Chondrocyte (in vitro differentiated cells): ENCODE measurements around the gene SMG6. TPM values are rescaled to one million over a fixed set of nuclear protein-coding genes. Genes with fewer than 3 reads are reported as not detected.

Experiments used
- DNase-seq: peaks from one replicate; pipeline ENCODE4 v3.0.0; 2021; ENCODE audit warnings: mixed read lengths, low spot score
- H3K27ac Mint-ChIP-seq: one replicate; pipeline ENCODE4 v1.8.0; 2021; ENCODE audit warnings: mild to moderate bottlenecking, moderate library complexity, mixed read lengths; ENCODE audit not compliant: unreplicated experiment
- H3K27me3 Mint-ChIP-seq: 2 replicates; pipeline ENCODE4 v1.8.0; 2021; ENCODE audit warnings: low read depth, mixed read lengths
- H3K36me3 Mint-ChIP-seq: 2 replicates; pipeline ENCODE4 v1.8.0; 2021; ENCODE audit warnings: low read depth, mixed read lengths
- H3K4me1 Mint-ChIP-seq: 2 replicates; pipeline ENCODE4 v1.8.0; 2021; ENCODE audit warnings: low read depth, mild to moderate bottlenecking, mixed read lengths
- H3K4me3 Mint-ChIP-seq: one replicate; pipeline ENCODE4 v1.8.0; 2021; ENCODE audit warnings: mild to moderate bottlenecking, moderate library complexity, mixed read lengths; ENCODE audit not compliant: unreplicated experiment
- H3K9me3 Mint-ChIP-seq: 2 replicates; pipeline ENCODE4 v1.8.0; 2021; ENCODE audit warnings: low read depth, mixed read lengths
- CTCF ChIP-seq: fragments of 200-600 bp; sonication (generic); IDR thresholded peaks from 2 replicates; pipeline ENCODE4 v1.5.0; 2021; ENCODE audit warnings: antibody characterized with exemption, mild to moderate bottlenecking, moderate library complexity
- total RNA-seq: library from RNA; stranded (reverse); gene quantifications from 3 replicates; pipeline ENCODE4 v1.2.1, GENCODE V29; 2021

The SMG6 gene
- total RNA-seq, 1 donor from 2014 or later, result 33.6 TPM

- no peak for TF ChIP-seq CTCF
- Mint-ChIP-seq H3K9me3 (no peaks in the 10 kb centered on the region), H3K27me3 (no peaks in the 10 kb centered on the region), H3K4me1 (peaks cover 27% of the 10 kb centered on the region), H3K27ac (peak overlapping the region; percentile 98), H3K36me3 (peaks cover 10% of the 10 kb centered on the region), H3K4me3 (peak overlapping the region; percentile 92)
- DNase-seq, result no peak
These were observed 261.2 kb downstream of the SMG6 start for GRCh38 chr17:2042390-2042847.

- Mint-ChIP-seq H3K4me3 (peak within 1 kb of the TSS; percentile 92), H3K9me3 (no peaks in the 10 kb centered on the region), H3K36me3 (peaks cover 10% of the 10 kb centered on the region), H3K27me3 (no peaks in the 10 kb centered on the region), H3K4me1 (peaks cover 27% of the 10 kb centered on the region), H3K27ac (peak within 1 kb of the TSS; percentile 98)
- TF ChIP-seq CTCF, result peak; percentile 73
- DNase-seq, result no peak
These were observed 261.8 kb downstream of the SMG6 start, which contains the start of gene OVCA2 for GRCh38 chr17:2041561-2042389. Gene OVCA2, plus strand, starts transcription at chr17:2042022. Its CDS starts 26 bp downstream, at chr17:2042048.

GRCh38 chr17:2040942-2041560 is 262.5 kb downstream of the SMG6 start:
- Mint-ChIP-seq H3K4me1 (peaks cover 27% of the 10 kb centered on the region), H3K9me3 (no peaks in the 10 kb centered on the region), H3K27ac (peak overlapping the region; percentile 77), H3K27me3 (no peaks in the 10 kb centered on the region), H3K4me3 (peak overlapping the region; percentile 92), H3K36me3 (peaks cover 17% of the 10 kb centered on the region)
- no peak for TF ChIP-seq CTCF
- no peak for DNase-seq

- no peak for TF ChIP-seq CTCF
- Mint-ChIP-seq H3K4me1 (peaks cover 27% of the 10 kb centered on the region), H3K9me3 (no peaks in the 10 kb centered on the region), H3K4me3 (no peak overlapping the region), H3K36me3 (peaks cover 17% of the 10 kb centered on the region), H3K27ac (no peak overlapping the region), H3K27me3 (no peaks in the 10 kb centered on the region)
- no peak for DNase-seq
These were observed 263.3 kb downstream of the SMG6 start for GRCh38 chr17:2040219-2040827.

GRCh38 chr17:2037155-2037554 is 266.4 kb downstream of the SMG6 start:
- no peaks in the 10 kb centered on the region for H3K27me3 Mint-ChIP-seq
- no peak overlapping the region for H3K27ac Mint-ChIP-seq
- H3K4me1 Mint-ChIP-seq, result peaks cover 11% of the 10 kb centered on the region
- no peak overlapping the region for H3K4me3 Mint-ChIP-seq
- H3K36me3 Mint-ChIP-seq, result peaks cover 10% of the 10 kb centered on the region
- TF ChIP-seq CTCF, result no peak
- no peak for DNase-seq
- no peaks in the 10 kb centered on the region for H3K9me3 Mint-ChIP-seq
